NCI-H1105 (cell line): ENCODE data around the gene RAPGEF1.

Experiments
- DNase-seq: peaks from one replicate; lab custom pipeline; 2025; lab: John Stamatoyannopoulos, UW

Gene RAPGEF1

DNA sequence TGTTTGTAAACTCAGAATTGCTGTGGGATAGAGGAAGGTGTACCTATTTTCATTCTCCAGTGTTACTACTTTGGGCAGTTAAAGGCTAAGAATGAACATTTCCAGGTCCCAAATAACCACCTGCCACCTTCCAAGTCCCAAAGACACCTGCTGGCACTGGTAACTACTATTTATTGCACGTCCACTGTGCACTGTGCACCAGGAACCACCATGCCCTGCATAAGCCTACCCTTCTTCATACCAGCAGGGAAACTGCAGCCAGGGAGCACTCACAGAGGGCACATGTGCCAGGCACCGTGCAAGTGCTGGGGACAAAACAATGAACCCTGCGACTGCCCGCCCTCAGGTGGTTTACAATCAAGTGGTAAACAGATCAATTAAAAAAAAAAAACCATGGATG is 34.9 kb downstream of the RAPGEF1 start:
- DNase-seq: no peak

DNA sequence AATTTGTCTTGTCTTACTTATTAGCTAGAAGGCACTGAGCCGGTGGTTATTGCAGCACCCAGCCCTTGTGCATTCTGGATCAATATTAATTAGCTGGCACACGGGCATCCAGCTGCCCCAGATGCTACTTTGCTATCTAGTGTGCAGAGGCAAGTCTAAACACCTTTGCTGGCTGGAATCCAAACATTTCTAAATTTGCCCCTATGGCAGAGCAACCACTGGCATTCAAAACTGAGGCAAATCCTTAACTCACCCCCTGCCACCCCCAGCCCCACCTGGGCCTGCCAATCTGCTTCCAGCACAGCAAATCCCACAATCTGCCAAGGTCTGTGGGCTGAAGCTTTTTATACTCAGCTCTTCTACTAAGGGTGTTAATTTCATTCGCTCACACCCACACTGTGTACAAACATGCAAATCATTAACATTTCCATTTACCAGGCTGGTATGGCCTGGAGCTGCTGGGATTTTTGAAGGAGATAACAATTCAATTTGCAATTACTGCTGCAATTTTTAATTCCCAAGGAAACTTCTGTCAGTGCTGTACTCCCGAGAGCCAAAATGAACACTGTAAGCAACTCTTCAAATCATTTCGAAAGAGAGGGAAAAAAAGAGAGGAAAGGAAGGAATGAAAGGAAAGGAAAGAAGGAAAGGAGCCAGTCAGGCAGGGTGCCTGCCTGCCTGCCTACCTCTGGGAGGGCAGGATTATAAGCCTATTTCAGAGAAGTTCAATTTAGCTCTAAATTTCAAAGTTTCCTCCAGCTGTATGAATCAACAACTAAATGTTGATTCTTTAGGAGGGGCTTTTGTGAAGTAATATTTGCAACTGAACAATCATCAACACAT is 35.5 kb downstream of the RAPGEF1 start:
- DNase-seq: peak; percentile 93

DNA sequence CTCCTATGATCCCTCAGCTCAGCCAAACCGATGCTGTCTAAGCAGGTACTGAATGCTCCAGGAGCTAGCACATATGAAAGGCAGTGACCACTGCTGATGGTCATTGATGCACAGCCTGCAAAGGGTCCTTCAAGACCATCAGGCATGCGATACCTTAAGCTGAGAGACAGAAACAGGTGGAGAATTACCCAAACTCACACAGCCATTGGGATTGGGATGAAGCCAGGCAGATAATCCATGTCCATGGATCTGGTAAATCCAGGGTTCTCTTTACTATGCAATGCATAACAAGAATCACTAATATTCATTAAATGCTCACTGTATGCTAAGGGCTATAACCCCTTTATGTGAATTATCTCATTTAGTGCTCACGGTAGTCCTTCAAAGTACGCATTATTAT is 36.2 kb downstream of the RAPGEF1 start:
- no peak for DNase-seq

DNA sequence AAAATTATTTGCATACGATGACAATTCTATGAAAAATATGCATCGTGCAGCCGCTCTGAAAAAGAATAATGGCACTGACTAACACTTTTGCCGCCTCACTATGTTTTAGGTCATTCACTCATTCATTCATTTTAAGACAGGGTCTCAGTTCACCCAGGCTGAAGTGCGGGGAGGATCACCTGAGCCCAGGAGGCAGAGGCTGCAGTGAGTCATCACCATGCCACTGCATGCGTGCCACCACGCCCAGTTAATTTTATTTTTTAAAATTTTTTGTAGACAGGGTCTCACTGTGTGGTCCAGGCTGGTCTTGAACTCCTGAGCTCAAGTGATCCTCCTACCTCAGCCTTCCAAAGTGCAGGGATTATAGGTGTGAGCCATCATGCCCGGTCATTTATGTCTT is 37.0 kb downstream of the RAPGEF1 start:
- no peak for DNase-seq

GRCh38 chr9:131701789-131702337 is 38.0 kb downstream of the RAPGEF1 start:
- no peak for DNase-seq

- DNase-seq: no peak
These were observed 38.5 kb downstream of the RAPGEF1 start for GRCh38 chr9:131701436-131701781.

DNA sequence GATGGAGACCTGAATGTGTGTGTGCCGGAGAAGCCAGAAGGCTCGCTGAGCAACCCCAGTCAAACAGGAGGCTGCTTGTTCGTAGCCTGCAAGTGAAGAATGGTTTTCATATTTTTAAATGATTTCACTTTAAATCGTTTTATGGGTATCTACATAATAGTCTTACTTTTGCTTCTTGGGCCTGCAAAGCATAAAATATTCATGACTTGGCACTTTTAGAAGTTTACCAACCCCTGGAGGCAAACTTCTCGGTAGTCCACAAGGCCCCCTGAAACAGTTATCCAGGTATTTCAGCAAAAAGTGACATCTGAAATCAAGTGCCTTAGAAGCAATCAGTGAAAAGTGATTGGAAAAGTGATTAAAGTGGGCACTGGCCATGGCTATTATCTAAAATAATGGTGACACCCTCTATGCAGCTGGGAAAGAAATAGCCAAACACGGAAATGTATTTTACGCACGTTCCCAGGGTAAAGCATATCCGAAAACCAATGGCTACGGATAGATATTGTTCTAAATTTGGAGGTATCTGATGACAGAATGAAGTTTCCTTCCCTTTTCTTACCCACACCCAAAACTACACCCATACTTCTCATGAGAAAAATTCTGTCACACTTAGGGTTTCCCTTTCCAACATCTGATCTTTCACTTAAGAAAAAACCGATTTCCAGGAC is 39.0 kb downstream of the RAPGEF1 start:
- DNase-seq: no peak

DNA sequence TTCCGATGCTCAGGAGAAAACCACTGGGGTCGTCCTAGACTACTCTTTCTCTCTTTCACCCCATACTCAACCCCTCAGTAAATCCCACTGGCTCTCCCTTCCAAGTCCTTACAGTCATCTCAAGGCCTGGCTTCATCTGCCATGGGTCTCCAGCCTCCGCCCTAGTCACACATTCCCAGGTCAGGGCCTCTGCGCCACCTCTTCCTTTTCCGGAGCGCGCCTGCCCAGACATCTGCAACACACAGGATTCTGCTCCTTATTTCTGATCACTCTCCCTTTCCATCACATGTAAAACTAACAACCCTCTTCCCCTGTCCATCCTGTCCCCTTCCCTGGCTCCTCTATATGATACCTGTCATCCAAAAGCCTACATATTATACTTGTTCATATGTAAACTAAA is 39.8 kb downstream of the RAPGEF1 start:
- no peak for DNase-seq

GRCh38 chr9:131698618-131698985 is 41.3 kb downstream of the RAPGEF1 start:
- DNase-seq: no peak

- DNase-seq: no peak
These were observed 41.8 kb downstream of the RAPGEF1 start for GRCh38 chr9:131697908-131698617.

- no peak for DNase-seq
These were observed 42.8 kb downstream of the RAPGEF1 start for GRCh38 chr9:131697097-131697496.

DNA sequence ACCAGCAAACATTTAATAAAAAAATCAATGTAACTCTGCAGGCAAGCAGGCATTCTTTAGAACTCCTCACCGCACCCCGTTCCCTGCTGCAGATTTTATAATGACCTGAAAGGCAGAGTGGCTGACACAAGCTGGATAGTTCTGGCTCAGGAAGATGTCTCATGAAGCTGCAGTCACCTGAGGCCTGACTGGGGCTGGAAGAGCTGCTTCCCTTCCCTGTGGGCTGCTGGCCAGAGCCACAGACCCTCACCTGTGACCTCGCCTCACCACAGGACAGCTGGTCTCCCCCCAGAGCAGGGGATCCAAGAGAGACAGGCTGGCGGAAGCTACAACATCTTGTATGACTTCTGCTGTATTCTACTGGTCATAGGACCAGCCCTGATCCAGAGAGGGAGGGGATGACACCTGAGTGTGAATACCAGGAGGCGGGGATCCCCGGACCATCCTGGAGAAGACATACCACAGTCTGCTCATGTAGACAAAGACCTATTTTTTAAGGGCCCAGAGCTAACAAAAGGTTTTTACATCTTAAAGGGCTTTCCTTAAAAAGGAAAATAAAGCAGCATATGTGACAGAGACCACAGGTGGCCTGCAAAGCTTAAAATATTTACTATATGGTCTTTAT is 43.9 kb downstream of the RAPGEF1 start:
- no peak for DNase-seq

GRCh38 chr9:131695366-131695765 is 44.5 kb downstream of the RAPGEF1 start:
- no peak for DNase-seq

- no peak for DNase-seq
These were observed 46.0 kb downstream of the RAPGEF1 start for GRCh38 chr9:131693651-131694597.

- no peak for DNase-seq
These were observed 47.0 kb downstream of the RAPGEF1 start for GRCh38 chr9:131692612-131693562.

- DNase-seq: no peak
These were observed 47.8 kb downstream of the RAPGEF1 start for GRCh38 chr9:131691969-131692611.

- no peak for DNase-seq
These were observed 48.8 kb downstream of the RAPGEF1 start for GRCh38 chr9:131690941-131691573.

DNA sequence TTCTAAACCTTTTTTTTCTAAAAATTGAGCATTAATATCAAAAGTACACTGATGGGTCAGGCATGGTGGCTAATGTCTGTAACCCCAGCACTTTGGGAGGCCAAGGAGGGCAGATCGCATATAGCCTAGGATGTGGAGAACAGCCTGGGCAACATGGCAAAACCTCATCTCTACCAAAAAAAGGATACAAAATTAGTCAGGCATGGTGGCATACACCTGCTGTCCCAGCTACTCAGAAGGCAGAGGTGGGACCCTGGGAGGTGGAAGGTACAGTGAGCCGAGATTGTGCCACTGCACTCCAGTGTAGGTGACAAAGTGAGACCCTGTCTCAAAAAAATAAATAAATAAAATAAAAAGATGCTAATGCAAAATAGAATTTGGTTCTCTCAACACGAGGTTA is 49.4 kb downstream of the RAPGEF1 start:
- no peak for DNase-seq

DNA sequence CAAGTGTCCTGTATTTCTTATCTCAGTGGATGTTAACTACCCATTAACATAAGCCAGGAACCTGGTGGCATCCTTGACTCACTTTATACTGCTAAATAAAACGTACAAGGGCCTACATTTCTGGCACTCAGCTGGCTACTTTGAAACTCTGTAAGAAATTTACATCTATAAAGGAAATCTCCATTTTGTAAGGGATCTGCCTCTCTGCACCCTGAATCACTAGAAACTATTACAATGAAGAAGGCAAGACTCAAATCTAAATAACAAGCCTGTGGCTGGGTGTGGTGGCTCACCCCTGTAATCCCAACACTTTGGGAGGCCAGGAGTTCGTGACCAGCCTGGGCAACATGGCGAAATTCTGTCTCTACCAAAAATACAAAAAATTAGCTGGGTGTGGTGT is 51.5 kb downstream of the RAPGEF1 start:
- DNase-seq: no peak
